GM12891 (cell line): Measurements from ENCODE around the gene C18orf63.

Source experiments
- POLR2A ChIP-seq: IDR thresholded peaks from 2 replicates; pipeline ENCODE4 v1.6.1; 2011; ENCODE audit warnings: low read depth, low read length, control low read depth
- POLR2AphosphoS5 ChIP-seq: IDR thresholded peaks from 2 replicates; pipeline ENCODE4 v1.6.1; 2011; ENCODE audit warnings: low read depth, low read length, control low read depth
- POU2F2 ChIP-seq: IDR thresholded peaks from 2 replicates; pipeline ENCODE4 v1.6.1; 2011; ENCODE audit warnings: low read depth, mild to moderate bottlenecking, control low read depth, low read length, moderate library complexity
- SPI1 ChIP-seq: IDR thresholded peaks from 2 replicates; pipeline ENCODE4 v1.6.1; 2011; ENCODE audit warnings: low read depth, low read length, control low read depth
- TAF1 ChIP-seq: IDR thresholded peaks from 2 replicates; pipeline ENCODE4 v1.6.1; 2011; ENCODE audit warnings: low read depth, low read length, control low read depth

DNA sequence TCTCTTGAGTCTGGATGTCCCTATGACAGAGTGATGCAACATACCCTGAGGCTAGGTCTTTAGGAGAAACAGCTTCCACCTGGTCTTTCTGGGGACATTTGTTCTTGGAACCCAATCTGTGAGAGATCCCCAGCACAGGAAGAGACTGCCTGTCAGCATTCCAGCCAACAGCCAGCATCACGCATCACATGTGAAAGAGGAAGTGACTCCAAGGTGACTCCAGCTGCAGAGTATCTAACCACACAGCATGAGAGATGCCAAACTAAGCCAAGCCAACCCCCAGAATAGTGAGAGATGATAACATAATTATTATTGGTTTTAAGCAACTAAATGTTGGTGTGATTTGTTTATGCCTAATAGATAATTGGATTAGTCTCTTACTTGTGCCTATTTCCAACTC, 35.7 kb downstream of the C18orf63 start:
- TF ChIP-seq POLR2A (no peak), POLR2AphosphoS5 (no peak), TAF1 (no peak), POU2F2 (no peak), SPI1 (peak; percentile 93)
